Gastroesophageal sphincter (tissue), 4 donors: Measurements from ENCODE around the gene SLFN5. TPM values are rescaled to one million over a fixed set of nuclear protein-coding genes. Genes with fewer than 3 reads are reported as not detected.

ENCODE experiments used
- ATAC-seq: fragments of 150-250 bp; one replicate; pipeline ENCODE4 v1.9.1; 2016; ENCODE audit warnings: mild to moderate bottlenecking, moderate library complexity
- H3K27ac ChIP-seq, 4 donors: fragments of 200-600 bp; sonication (generic) in 3 of 4; 1 replicate in 3 of 4; 2 replicates in 1 of 4; pipeline ENCODE4 v1.5.1; 2016 to 2019
- H3K27me3 ChIP-seq: fragments of 200-600 bp; sonication (generic); one replicate; pipeline ENCODE4 v1.5.1; 2019
- H3K36me3 ChIP-seq, 2 donors: fragments of 200-600 bp; sonication (generic); one replicate each; pipeline ENCODE4 v1.5.1; 2019; ENCODE audit warnings: control low read depth in 1 of 2
- H3K4me1 ChIP-seq, 3 donors: fragments of 200-600 bp; sonication (generic); 1 replicate in 2 of 3; 2 replicates in 1 of 3; pipeline ENCODE4 v1.5.1; 2016 to 2019; ENCODE audit warnings: control low read depth in 2 of 3
- H3K4me3 ChIP-seq, 2 donors: fragments of 200-600 bp; sonication (generic); one replicate each; pipeline ENCODE4 v1.5.1; 2019; ENCODE audit warnings: mild to moderate bottlenecking in 1 of 2, moderate library complexity in 1 of 2
- H3K9me3 ChIP-seq, 3 donors: fragments of 200-600 bp; sonication (generic); one replicate each; pipeline ENCODE4 v1.5.1; 2017 to 2019; ENCODE audit warnings: control low read depth in 2 of 3
- CTCF ChIP-seq, 4 experiments: fragments of 200-600 bp in 2 of 4; fragments of 450-650 bp in 2 of 4; sonication (generic) in 1 of 4; IDR thresholded peaks; one replicate each; pipeline ENCODE4 v1.5.1; 2017 to 2019; ENCODE audit warnings: antibody characterized with exemption in 4 of 4, mild to moderate bottlenecking in 2 of 4, moderate library complexity in 2 of 4
- EP300 ChIP-seq: sonication (generic); formaldehyde crosslinking; IDR thresholded peaks from one replicate; pipeline ENCODE4 v1.6.1; 2017; ENCODE audit warnings: antibody characterized with exemption, mild to moderate bottlenecking
- POLR2A ChIP-seq, 2 donors: fragments of 450-650 bp; IDR thresholded peaks; one replicate each; pipeline ENCODE4 v1.6.1; 2017; ENCODE audit warnings: antibody characterized with exemption in 2 of 2, mild to moderate bottlenecking in 2 of 2, moderate library complexity in 1 of 2
- POLR2AphosphoS5 ChIP-seq: sonication (generic); formaldehyde crosslinking; IDR thresholded peaks from one replicate; pipeline ENCODE4 v1.6.1; 2017; ENCODE audit warnings: antibody characterized with exemption
- WGBS, 2 donors: methylation state at CpG; one replicate each; pipeline ENCODE4 v1.1.5; 2018; ENCODE audit warnings: low coverage in 1 of 2; 5-methylcytosine and 5-hydroxymethylcytosine counted together
- total RNA-seq, 4 donors: library from RNA; depleted of rRNA; stranded (reverse); fragments of >200 nt; gene quantifications; one replicate each; pipeline ENCODE4 v1.1.0, GENCODE V29; 2016

Gene SLFN5
- total RNA-seq, 4 donors from 2014 or later: 23.5 to 51.2 (median 31.1) TPM

GRCh38 chr17:35244341-35245195, 1.7 kb downstream of the SLFN5 start:
- peak; percentile 69 for ATAC-seq
- 37 to 45% methylated on average over 8 to 11 of the region's 13 CpGs for WGBS, 2 donors
- H3K27me3 ChIP-seq: no peaks in the 10 kb centered on the region

GRCh38 chr17:35245196-35245486, 2.3 kb downstream of the SLFN5 start:
- Histone ChIP-seq H3K27me3 (no peaks in the 10 kb centered on the region), H3K27ac (peak overlapping the region in 3 of 4 donors; percentile 92 to 98 (median 98)), H3K9me3 (no peaks in the 10 kb centered on the region), H3K4me3 (peak overlapping the region in 1 of 2 donors; percentile 88), H3K4me1 (peaks cover 3 to 53% (median 16%) of the 10 kb centered on the region in 3 donors), H3K36me3 (peaks cover 0 to 14% of the 10 kb centered on the region in 2 donors)
- WGBS, 2 donors: 9 to 20% methylated on average over 1 of the region's 1 CpG
- no peak for TF ChIP-seq EP300
- no peak for TF ChIP-seq POLR2AphosphoS5
- TF ChIP-seq CTCF (IDR thresholded peaks at IDR 0.05): no peak
- no peak for ATAC-seq

More at GRCh38 chr17:35244341-35245195, 1.7 kb downstream of the SLFN5 start:
- Histone ChIP-seq H3K9me3 (no peaks in the 10 kb centered on the region), H3K36me3 (peaks cover 0 to 14% of the 10 kb centered on the region in 2 donors), H3K4me1 (peaks cover 3 to 53% (median 16%) of the 10 kb centered on the region in 3 donors), H3K4me3 (peak overlapping the region; percentile 52 to 88), H3K27ac (peak overlapping the region; percentile 51 to 98 (median 95))
- peak; percentile 52 for TF ChIP-seq POLR2AphosphoS5
- TF ChIP-seq CTCF (IDR thresholded peaks at IDR 0.05): no peak

DNA sequence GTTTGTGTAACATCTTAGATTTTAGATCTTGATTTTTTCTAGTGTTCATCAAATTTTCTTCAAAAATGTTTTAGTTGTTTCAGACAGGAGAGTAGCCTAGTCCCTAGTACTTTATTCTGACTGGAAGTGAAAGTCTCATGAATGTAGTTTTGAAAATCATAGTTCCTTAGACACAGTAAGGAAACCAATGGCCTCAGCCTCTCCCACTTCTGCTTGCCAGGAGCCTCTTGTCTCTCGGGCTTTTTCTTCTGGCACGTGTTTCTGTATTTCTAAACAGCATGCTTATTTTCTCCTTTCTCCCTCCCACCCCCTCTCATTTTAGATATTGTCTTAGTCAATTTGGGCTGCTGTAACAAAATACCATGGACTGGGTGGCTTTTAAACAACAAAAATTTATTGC, 9.8 kb downstream of the SLFN5 start:
- Histone ChIP-seq H3K9me3 (no peaks in the 10 kb centered on the region), H3K27me3 (no peaks in the 10 kb centered on the region), H3K4me1 (peaks cover 2 to 50% (median 14%) of the 10 kb centered on the region in 3 donors), H3K27ac (no peak overlapping the region), H3K4me3 (no peak overlapping the region), H3K36me3 (peaks cover 0 to 11% of the 10 kb centered on the region in 2 donors)
- no peak for TF ChIP-seq CTCF (IDR thresholded peaks at IDR 0.05)
- TF ChIP-seq POLR2AphosphoS5: no peak
- no peak for TF ChIP-seq POLR2A (IDR thresholded peaks at IDR 0.05)
- no peak for TF ChIP-seq EP300
- ATAC-seq: no peak
- 13 to 22% methylated on average over 2 of the region's 2 CpGs for WGBS, 2 donors

DNA sequence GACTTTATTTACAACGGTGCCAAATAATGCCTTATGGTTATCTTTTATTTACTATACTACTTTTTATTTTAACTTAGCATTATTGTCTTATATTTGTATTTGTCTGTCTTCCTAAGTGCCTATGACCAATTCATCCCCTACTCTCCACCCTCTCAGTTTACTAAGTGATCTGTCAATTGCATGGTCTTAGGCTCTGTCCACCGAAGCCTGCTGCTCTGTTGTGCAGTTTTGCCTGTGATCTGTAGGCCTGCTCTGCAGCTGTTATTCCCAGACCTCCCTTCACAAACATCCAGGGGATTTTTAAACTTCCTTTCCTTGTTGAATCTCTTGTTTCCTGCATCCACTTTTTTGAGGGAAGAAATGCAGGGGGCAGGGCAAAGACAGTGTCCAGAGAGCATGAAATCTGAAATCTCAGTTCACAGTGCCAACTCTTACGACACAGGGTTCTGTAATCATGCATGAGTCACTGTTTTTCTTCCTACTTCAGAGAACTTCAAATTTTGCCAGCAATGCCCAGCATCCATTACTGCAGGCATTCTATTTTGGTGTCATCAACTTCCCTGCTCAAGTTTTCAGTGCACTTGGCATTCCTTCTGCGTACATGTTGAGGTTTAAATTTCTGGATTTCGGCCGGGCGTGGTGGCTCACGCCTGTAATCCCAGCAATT, 11.4 kb downstream of the SLFN5 start:
- Histone ChIP-seq H3K27me3 (no peaks in the 10 kb centered on the region), H3K27ac (peak overlapping the region; percentile 27 to 85 (median 79)), H3K9me3 (no peaks in the 10 kb centered on the region), H3K36me3 (peaks cover 0 to 6% of the 10 kb centered on the region in 2 donors), H3K4me1 (peaks cover 3 to 54% (median 15%) of the 10 kb centered on the region in 3 donors), H3K4me3 (no peak overlapping the region)
- no peak for TF ChIP-seq POLR2A (IDR thresholded peaks at IDR 0.05)
- TF ChIP-seq POLR2AphosphoS5: peak; percentile 95
- 15 to 34% methylated on average over 4 to 5 of the region's 8 CpGs for WGBS, 2 donors
- ATAC-seq: peak; percentile 96

DNA sequence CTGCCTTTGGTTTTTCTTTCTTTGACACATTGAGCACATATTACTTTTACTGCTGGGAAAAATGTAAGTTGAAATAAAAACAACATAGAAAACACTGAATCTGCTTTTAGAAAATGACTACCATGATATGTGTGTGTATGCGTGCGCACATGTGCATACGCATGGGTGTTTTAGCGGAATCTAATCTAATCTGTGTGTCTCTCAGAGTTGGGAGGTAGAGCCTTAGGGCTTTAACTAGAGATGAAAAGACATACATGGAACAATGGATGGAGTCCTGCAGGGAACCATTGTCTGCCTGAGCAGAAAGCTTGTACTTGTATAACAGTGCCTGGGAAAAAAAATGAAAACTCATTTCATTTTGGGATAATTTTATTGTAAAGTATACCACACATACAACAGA, 12.4 kb downstream of the SLFN5 start:
- ATAC-seq: no peak
- H3K4me1 ChIP-seq: peaks cover 3 to 54% (median 15%) of the 10 kb centered on the region in 3 donors

More for the DNA sequence above, 12.4 kb downstream of the SLFN5 start:
- WGBS, 2 donors: 100% methylated on average over 4 of the region's 4 CpGs
- H3K4me3 ChIP-seq: no peak overlapping the region
- H3K27me3 ChIP-seq: no peaks in the 10 kb centered on the region
- H3K9me3 ChIP-seq: no peaks in the 10 kb centered on the region
- TF ChIP-seq EP300 (no peak), POLR2AphosphoS5 (no peak), CTCF (IDR thresholded peaks at IDR 0.05) (no peak), POLR2A (IDR thresholded peaks at IDR 0.05) (no peak)
- peaks cover 0 to 11% of the 10 kb centered on the region in 2 donors for H3K36me3 ChIP-seq
- H3K27ac ChIP-seq: peak overlapping the region; percentile 27 to 85 (median 79)
